Left lung (tissue), 10 donors: ENCODE results near the gene SP6. TPM values are rescaled to one million over a fixed set of nuclear protein-coding genes. Genes with fewer than 3 reads are reported as not detected.

Experiments
- ATAC-seq: fragments of 200-7000 bp; cut with Tn5 transposase; one replicate; pipeline ENCODE4 v1.9.1; 2020; ENCODE audit warnings: moderate library complexity
- DNase-seq, 4 donors: peaks; one replicate each; pipeline ENCODE4 v3.0.0-alpha.2; 2013 to 2020
- H3K27ac ChIP-seq, 2 donors: fragments of 200-600 bp; sonication (generic) in 1 of 2; one replicate each; pipeline versions ENCODE4 v1.5.0 to v1.8.0; 2020 to 2021
- H3K27me3 ChIP-seq, 2 donors: fragments of 200-600 bp; sonication (generic) in 1 of 2; one replicate each; pipeline versions ENCODE4 v1.5.0 to v1.8.0; 2020 to 2021
- H3K36me3 ChIP-seq, 2 donors: fragments of 200-600 bp; sonication (generic) in 1 of 2; one replicate each; pipeline versions ENCODE4 v1.5.0 to v1.8.0; 2020 to 2021
- H3K4me1 ChIP-seq, 2 donors: fragments of 200-600 bp; one replicate each; pipeline ENCODE4 v1.8.0; 2021
- H3K4me3 ChIP-seq, 2 donors: fragments of 200-600 bp; sonication (generic) in 1 of 2; one replicate each; pipeline versions ENCODE4 v1.5.0 to v1.8.0; 2020 to 2021; ENCODE audit warnings: mild to moderate bottlenecking in 1 of 2
- H3K9me3 ChIP-seq, 2 donors: fragments of 200-600 bp; sonication (generic) in 1 of 2; one replicate each; pipeline versions ENCODE4 v1.5.0 to v1.8.0; 2020 to 2021
- intact Hi-C, 2 donors: fragments of 100-400 bp; cut with DNase I; formaldehyde crosslinking; loops; one replicate each; pipeline versions ENCODE4 v1.11.2 to v1.14.2; 2022
- polyA plus RNA-seq, 6 donors: library from polyadenylated mRNA; unstranded; fragments of 120-200 nt; gene quantifications; one replicate each; pipeline ENCODE4 v1.2.1, GENCODE V29; 2013; ENCODE audit not compliant: insufficient read length in 6 of 6
- total RNA-seq, 2 donors: library from RNA; stranded (reverse); fragmentation: NEBNext Ultra II Directional; extraction: Animal tissue kit (Norgen Biotek cat#: 25700); gene quantifications; one replicate each; pipeline ENCODE4 v1.2.1, GENCODE V29; 2021
- TF ChIP-seq, protein P1 (sequence below), 2 donors: fragments of 200-600 bp; sonication (generic) in 1 of 2; IDR thresholded peaks; one replicate each; pipeline versions ENCODE4 v1.5.0 to v1.8.0; 2021; ENCODE audit warnings: antibody characterized with exemption in 2 of 2
- donor health status: DM: no; HTN: yes; CAD: no.
- donor health status: DM: no; HTN: no; CAD: no.

SP6 gene
- total and polyA plus RNA-seq, 8 donors = 0.79 to 6.7 (median 4.5) TPM

GRCh38 chr17:47883589-47884426 lies 32.8 kb upstream of the SP6 start:
- intact Hi-C loops = loop anchor here in 1 of 2 donors (2.0 kb wide), 1 partner anchor 41 kb away; no protein-coding TSS in a partner anchor
- ATAC-seq = no peak

GRCh38 chr17:47882695-47883588 lies 32.0 kb upstream of the SP6 start:
- Histone ChIP-seq H3K27ac (peak overlapping the region in 1 of 2 donors; percentile 62), H3K4me3 (peak overlapping the region in 1 of 2 donors; percentile 15)
- no peak for DNase-seq

More at GRCh38 chr17:47883589-47884426, 32.8 kb upstream of the SP6 start:
- Histone ChIP-seq H3K4me3 (no peak overlapping the region), H3K27ac (peak overlapping the region in 1 of 2 donors; percentile 37), H3K9me3 (no peaks in the 10 kb centered on the region), H3K36me3 (no peaks in the 10 kb centered on the region), H3K4me1 (peaks cover 0 to 14% of the 10 kb centered on the region in 2 donors), H3K27me3 (no peaks in the 10 kb centered on the region)
- TF ChIP-seq, protein P1, sequence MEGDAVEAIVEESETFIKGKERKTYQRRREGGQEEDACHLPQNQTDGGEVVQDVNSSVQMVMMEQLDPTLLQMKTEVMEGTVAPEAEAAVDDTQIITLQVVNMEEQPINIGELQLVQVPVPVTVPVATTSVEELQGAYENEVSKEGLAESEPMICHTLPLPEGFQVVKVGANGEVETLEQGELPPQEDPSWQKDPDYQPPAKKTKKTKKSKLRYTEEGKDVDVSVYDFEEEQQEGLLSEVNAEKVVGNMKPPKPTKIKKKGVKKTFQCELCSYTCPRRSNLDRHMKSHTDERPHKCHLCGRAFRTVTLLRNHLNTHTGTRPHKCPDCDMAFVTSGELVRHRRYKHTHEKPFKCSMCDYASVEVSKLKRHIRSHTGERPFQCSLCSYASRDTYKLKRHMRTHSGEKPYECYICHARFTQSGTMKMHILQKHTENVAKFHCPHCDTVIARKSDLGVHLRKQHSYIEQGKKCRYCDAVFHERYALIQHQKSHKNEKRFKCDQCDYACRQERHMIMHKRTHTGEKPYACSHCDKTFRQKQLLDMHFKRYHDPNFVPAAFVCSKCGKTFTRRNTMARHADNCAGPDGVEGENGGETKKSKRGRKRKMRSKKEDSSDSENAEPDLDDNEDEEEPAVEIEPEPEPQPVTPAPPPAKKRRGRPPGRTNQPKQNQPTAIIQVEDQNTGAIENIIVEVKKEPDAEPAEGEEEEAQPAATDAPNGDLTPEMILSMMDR (IDR thresholded peaks at IDR 0.05) = no peak
- DNase-seq = peak in 1 of 4 donors; percentile 62

DNA sequence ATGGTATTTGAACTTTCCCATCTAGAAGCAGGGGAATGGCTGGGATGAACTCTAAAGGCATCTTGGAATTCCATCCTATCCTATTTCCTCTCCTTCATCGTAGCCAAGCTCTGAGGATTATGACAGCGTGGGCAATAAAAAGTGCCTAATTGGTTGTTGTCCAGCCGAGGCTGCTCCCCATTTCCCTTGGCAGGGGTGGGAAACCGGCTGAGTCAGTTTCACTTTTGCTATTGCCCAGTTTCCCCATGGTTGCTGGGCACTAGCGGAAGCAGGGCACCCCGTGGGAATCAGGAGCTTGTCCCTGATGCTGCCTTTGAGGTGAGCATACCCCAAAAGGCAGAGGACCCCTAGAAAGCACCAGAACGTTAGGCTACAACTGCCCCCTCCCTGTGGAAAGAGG lies 31.3 kb upstream of the SP6 start:
- H3K36me3 ChIP-seq = no peaks in the 10 kb centered on the region
- TF ChIP-seq, protein P1 (IDR thresholded peaks at IDR 0.05) = no peak
- peak overlapping the region in 1 of 2 donors; percentile 62 for H3K27ac ChIP-seq
- no peaks in the 10 kb centered on the region for H3K9me3 ChIP-seq
- intact Hi-C loops = no loop called here
- peaks cover 0 to 2% of the 10 kb centered on the region in 2 donors for H3K27me3 ChIP-seq
- peaks cover 0 to 14% of the 10 kb centered on the region in 2 donors for H3K4me1 ChIP-seq
- H3K4me3 ChIP-seq = peak overlapping the region in 1 of 2 donors; percentile 15
- ATAC-seq (peak; percentile 54), DNase-seq (no peak)

More at GRCh38 chr17:47882695-47883588, 32.0 kb upstream of the SP6 start:
- intact Hi-C loops = no loop called here
- Histone ChIP-seq H3K9me3 (no peaks in the 10 kb centered on the region), H3K4me1 (peaks cover 0 to 14% of the 10 kb centered on the region in 2 donors), H3K27me3 (no peaks in the 10 kb centered on the region), H3K36me3 (no peaks in the 10 kb centered on the region)
- TF ChIP-seq, protein P1 (IDR thresholded peaks at IDR 0.05) = no peak
- ATAC-seq = no peak

- H3K27me3 ChIP-seq = peaks cover 0 to 13% of the 10 kb centered on the region in 2 donors
- ATAC-seq (no peak), DNase-seq (no peak)
- H3K9me3 ChIP-seq = no peaks in the 10 kb centered on the region
- peaks cover 0 to 14% of the 10 kb centered on the region in 2 donors for H3K4me1 ChIP-seq
- TF ChIP-seq, protein P1 (IDR thresholded peaks at IDR 0.05) = no peak
- intact Hi-C loops = no loop called here
- H3K36me3 ChIP-seq = no peaks in the 10 kb centered on the region
- H3K27ac ChIP-seq = no peak overlapping the region
- no peak overlapping the region for H3K4me3 ChIP-seq
These were observed 29.0 kb upstream of the SP6 start for GRCh38 chr17:47879776-47880454.
